ENCODE measurements around the gene ADAMTS4. TPM values are rescaled to one million over a fixed set of nuclear protein-coding genes. Genes with fewer than 3 reads are reported as not detected.

ADAMTS4 gene
- total RNA-seq, 1 experiment from 2014 or later = 7.0 TPM

DNA sequence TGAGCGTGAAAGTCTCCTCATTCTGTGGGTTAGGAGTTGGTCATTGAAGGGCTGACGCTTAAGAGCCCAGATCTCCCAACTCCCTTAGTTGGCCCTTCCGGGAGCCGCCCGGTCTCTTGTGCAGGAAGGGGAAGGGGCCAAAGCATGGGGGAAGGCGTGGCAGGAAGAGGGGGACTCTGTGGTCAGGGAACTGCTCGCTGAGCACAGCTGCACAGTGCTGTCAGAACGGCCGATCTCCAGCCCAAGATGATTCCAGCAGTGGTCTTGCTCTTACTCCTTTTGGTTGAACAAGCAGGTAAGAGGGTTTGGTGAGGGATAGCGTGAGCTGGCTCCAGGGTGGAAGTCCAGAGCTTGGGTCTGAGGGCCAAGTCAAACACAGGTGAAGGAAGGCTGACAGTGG, 16.2 kb upstream of the ADAMTS4 start, which contains the start of gene FCER1G:
Gene FCER1G, plus strand, starts transcription at position 220 of the 400 bp plus-strand sequence. Its CDS starts 27 bp downstream, at position 247.
- H3K27me3 Mint-ChIP-seq (ENCODE audit: low read depth) = no peaks in the 10 kb centered on the region
- TF ChIP-seq, protein P1, sequence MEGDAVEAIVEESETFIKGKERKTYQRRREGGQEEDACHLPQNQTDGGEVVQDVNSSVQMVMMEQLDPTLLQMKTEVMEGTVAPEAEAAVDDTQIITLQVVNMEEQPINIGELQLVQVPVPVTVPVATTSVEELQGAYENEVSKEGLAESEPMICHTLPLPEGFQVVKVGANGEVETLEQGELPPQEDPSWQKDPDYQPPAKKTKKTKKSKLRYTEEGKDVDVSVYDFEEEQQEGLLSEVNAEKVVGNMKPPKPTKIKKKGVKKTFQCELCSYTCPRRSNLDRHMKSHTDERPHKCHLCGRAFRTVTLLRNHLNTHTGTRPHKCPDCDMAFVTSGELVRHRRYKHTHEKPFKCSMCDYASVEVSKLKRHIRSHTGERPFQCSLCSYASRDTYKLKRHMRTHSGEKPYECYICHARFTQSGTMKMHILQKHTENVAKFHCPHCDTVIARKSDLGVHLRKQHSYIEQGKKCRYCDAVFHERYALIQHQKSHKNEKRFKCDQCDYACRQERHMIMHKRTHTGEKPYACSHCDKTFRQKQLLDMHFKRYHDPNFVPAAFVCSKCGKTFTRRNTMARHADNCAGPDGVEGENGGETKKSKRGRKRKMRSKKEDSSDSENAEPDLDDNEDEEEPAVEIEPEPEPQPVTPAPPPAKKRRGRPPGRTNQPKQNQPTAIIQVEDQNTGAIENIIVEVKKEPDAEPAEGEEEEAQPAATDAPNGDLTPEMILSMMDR (conservative IDR thresholded peaks at IDR 0.05) = no peak
- Histone ChIP-seq H3K79me2 (ENCODE audit: insufficient read depth, low read length) (no peaks in the 10 kb centered on the region), H4K8ac (replicated peaks; ENCODE audit: insufficient read length, low read depth, low read length) (no peak within 1 kb of the TSS), H3K23me2 (ENCODE audit: insufficient read length, low read depth, low read length, poor library complexity, severe bottlenecking) (no peaks in the 10 kb centered on the region), H3K23ac (ENCODE audit: insufficient read length, low read depth, low read length) (no peak within 1 kb of the TSS), H2BK120ac (ENCODE audit: low read depth, low read length, poor library complexity, severe bottlenecking) (no peak within 1 kb of the TSS), H3K4me2 (ENCODE audit: insufficient read depth, insufficient read length, low read length) (no peak within 1 kb of the TSS), H2AFZ (ENCODE audit: low read length) (no peak within 1 kb of the TSS), H2BK20ac (ENCODE audit: low read depth, low read length, poor library complexity, severe bottlenecking) (no peak within 1 kb of the TSS), H4K20me1 (ENCODE audit: control insufficient read depth, insufficient read depth, insufficient read length) (no peaks in the 10 kb centered on the region), H3T11ph (ENCODE audit: low read length) (no peak within 1 kb of the TSS), H3K4me1 (ENCODE audit: insufficient read depth, low read length) (peaks cover 4% of the 10 kb centered on the region; the same call in 1 of the 2 replicates), H3K9me3 (ENCODE audit: control insufficient read depth, low read depth, low read length) (no peaks in the 10 kb centered on the region), H3K4ac (ENCODE audit: low read depth, low read length) (no peak within 1 kb of the TSS), H3K79me1 (ENCODE audit: insufficient read depth, low read depth, low read length, poor library complexity, severe bottlenecking) (no peaks in the 10 kb centered on the region), H3K9ac (ENCODE audit: extremely low read depth, insufficient read length, low read length) (no peak within 1 kb of the TSS), H2AK5ac (ENCODE audit: insufficient read length, low read length) (no peak within 1 kb of the TSS), H2BK15ac (ENCODE audit: low read depth, low read length) (no peak within 1 kb of the TSS), H3K14ac (ENCODE audit: insufficient read depth, low read length) (no peak within 1 kb of the TSS), H3K18ac (ENCODE audit: insufficient read length, low read depth, low read length) (no peak within 1 kb of the TSS), H3K56ac (ENCODE audit: insufficient read length, low read depth, low read length) (no peak within 1 kb of the TSS), H4K91ac (ENCODE audit: insufficient read length, low read depth, low read length) (no peak within 1 kb of the TSS), H3K27me3 (ENCODE audit: insufficient read depth, low read length) (no peaks in the 10 kb centered on the region), H4K5ac (ENCODE audit: insufficient read length, low read depth, low read length) (no peak within 1 kb of the TSS), H2BK5ac (ENCODE audit: insufficient read length, low read length) (no peak within 1 kb of the TSS), H3K27ac (ENCODE audit: insufficient read length, low read depth, low read length) (no peak within 1 kb of the TSS), H2BK12ac (ENCODE audit: insufficient read length, low read depth, low read length) (no peak within 1 kb of the TSS)
- H3K27ac Mint-ChIP-seq = peak within 1 kb of the TSS in 2 of 3 experiments; percentile 39 to 85; a peak in 3 of 7 replicates
- H3K9me3 Mint-ChIP-seq = no peaks in the 10 kb centered on the region
- peaks cover 19 to 27% of the 10 kb centered on the region in 2 experiments for H3K4me1 Mint-ChIP-seq
- H3K4me3 Mint-ChIP-seq = no peak within 1 kb of the TSS
- no CpG with 5 or more reads among the region's 10 CpGs for WGBS (ENCODE audit: extremely low coverage, insufficient read length, low lambda C conversion rate)
- no peak for DNase-seq
- peaks cover 21 to 49% (median 49%) of the 10 kb centered on the region in 3 experiments for H3K36me3 Mint-ChIP-seq (ENCODE audit: insufficient read depth in 1 of 3, low read depth in 3 of 3)
